Esophagus squamous epithelium (tissue), 5 donors: ENCODE data around the gene CABP1. TPM values are rescaled to one million over a fixed set of nuclear protein-coding genes. Genes with fewer than 3 reads are reported as not detected.
"Not testable (repeated sequence)": the region's sequence is repeated elsewhere in the genome, so short reads cannot be mapped to it uniquely, and the experiment has no call there.

Experiments used
- DNase-seq: peaks from one replicate; lab custom pipeline; 2025; lab: John Stamatoyannopoulos, UW
- H3K27ac ChIP-seq, 4 donors: fragments of 200-600 bp; sonication (generic); one replicate each; pipeline ENCODE4 v1.5.1; 2016 to 2019; ENCODE audit warnings: mild to moderate bottlenecking in 1 of 4
- H3K27me3 ChIP-seq, 4 donors: fragments of 200-600 bp; sonication (generic); 1 replicate in 3 of 4; 2 replicates in 1 of 4; pipeline versions ENCODE4 v1.5.1 to v1.6.0; 2017 to 2021; ENCODE audit warnings: antibody characterized with exemption in 1 of 4
- H3K36me3 ChIP-seq, 3 donors: fragments of 200-600 bp; sonication (generic); one replicate each; pipeline ENCODE4 v1.5.1; 2016 to 2019
- H3K4me1 ChIP-seq, 3 donors: fragments of 200-600 bp; sonication (generic); one replicate each; pipeline ENCODE4 v1.5.1; 2017 to 2019
- H3K4me3 ChIP-seq, 4 donors: fragments of 200-600 bp; sonication (generic); 1 replicate in 3 of 4; 2 replicates in 1 of 4; pipeline ENCODE4 v1.5.1; 2016 to 2019; ENCODE audit warnings: mild to moderate bottlenecking in 2 of 4, moderate library complexity in 1 of 4
- H3K9me3 ChIP-seq, 3 donors: fragments of 200-600 bp; sonication (generic); one replicate each; pipeline ENCODE4 v1.5.1; 2016 to 2019
- POLR2A ChIP-seq, 4 donors: fragments of 450-650 bp; IDR thresholded peaks; one replicate each; pipeline ENCODE4 v1.6.1; 2017; ENCODE audit warnings: antibody characterized with exemption in 4 of 4, mild to moderate bottlenecking in 4 of 4, moderate library complexity in 3 of 4
- WGBS, 2 donors: methylation state at CpG; one replicate each; pipeline ENCODE4 v1.1.5; 2018; 5-methylcytosine and 5-hydroxymethylcytosine counted together
- intact Hi-C: fragments of 100-400 bp; cut with DNase I; formaldehyde crosslinking; loops from one replicate; pipeline ENCODE4 v1.15.0; 2022
- total RNA-seq, 4 donors: library from RNA; depleted of rRNA; stranded (reverse); fragments of >200 nt; gene quantifications; one replicate each; pipeline ENCODE4 v1.1.0, GENCODE V29; 2016
- TF ChIP-seq, protein P1 (sequence below), 6 experiments: fragments of 450-650 bp in 4 of 6; fragments of 200-600 bp in 2 of 6; sonication (generic) in 2 of 6; IDR thresholded peaks; one replicate each; pipeline ENCODE4 v1.5.1; 2016 to 2019; ENCODE audit warnings: antibody characterized with exemption in 6 of 6, mild to moderate bottlenecking in 4 of 6, moderate library complexity in 4 of 6
- donor health status: DM: yes; HTN: yes; CAD: no.

The CABP1 gene
- total RNA-seq, 4 donors from 2014 or later = 0.19 to 2.4 (median 1.3) TPM

DNA sequence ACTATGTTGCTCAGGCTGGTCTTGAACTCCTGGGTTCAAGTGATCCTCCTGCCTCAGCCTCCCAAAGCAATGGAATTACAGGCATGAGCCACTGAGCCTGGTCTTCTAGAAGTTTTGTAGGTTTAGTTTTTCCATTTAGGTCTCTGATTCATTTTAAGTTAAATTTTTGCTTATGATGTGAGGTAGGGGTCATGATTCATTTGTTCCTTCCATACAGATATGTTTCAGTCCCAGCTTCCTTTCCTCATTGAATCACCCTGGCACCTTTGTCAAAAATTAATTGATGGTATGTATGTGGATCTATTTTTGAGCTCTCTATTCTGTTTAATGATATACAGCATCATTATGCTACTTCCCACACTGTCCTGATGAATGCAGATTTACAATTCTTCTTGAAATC, 25.6 kb upstream of the CABP1 start:
- no peak for TF ChIP-seq POLR2A (IDR thresholded peaks at IDR 0.05)
- TF ChIP-seq, protein P1, sequence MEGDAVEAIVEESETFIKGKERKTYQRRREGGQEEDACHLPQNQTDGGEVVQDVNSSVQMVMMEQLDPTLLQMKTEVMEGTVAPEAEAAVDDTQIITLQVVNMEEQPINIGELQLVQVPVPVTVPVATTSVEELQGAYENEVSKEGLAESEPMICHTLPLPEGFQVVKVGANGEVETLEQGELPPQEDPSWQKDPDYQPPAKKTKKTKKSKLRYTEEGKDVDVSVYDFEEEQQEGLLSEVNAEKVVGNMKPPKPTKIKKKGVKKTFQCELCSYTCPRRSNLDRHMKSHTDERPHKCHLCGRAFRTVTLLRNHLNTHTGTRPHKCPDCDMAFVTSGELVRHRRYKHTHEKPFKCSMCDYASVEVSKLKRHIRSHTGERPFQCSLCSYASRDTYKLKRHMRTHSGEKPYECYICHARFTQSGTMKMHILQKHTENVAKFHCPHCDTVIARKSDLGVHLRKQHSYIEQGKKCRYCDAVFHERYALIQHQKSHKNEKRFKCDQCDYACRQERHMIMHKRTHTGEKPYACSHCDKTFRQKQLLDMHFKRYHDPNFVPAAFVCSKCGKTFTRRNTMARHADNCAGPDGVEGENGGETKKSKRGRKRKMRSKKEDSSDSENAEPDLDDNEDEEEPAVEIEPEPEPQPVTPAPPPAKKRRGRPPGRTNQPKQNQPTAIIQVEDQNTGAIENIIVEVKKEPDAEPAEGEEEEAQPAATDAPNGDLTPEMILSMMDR (IDR thresholded peaks at IDR 0.05) = no peak

DNA sequence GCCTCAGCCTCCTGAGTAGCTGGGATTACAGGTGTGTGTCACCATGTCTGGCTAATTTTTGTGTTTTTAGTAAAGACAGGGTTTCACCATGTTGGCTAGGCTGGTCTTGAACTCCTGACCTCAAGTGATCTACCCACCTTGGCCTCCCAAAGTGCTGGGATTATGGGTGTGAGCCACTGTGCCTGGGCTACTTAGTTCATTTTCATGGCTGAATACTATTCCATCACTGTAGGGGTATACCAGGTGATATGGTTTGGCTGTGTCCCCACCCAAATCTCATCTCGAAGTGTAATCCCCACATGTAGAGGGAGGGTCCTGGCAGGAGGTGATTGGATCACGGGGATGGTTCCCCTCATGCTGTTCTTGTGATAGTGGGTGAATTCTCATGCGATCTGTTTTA, 23.2 kb upstream of the CABP1 start:
- peaks cover 0 to 40% (median 0%) of the 10 kb centered on the region in 4 donors for H3K27me3 ChIP-seq
- H3K27ac ChIP-seq, intact Hi-C loops, H3K36me3 ChIP-seq, H3K4me3 ChIP-seq, DNase-seq, H3K4me1 ChIP-seq, H3K9me3 ChIP-seq: not testable (repeated sequence)
- 75 to 79% methylated on average over 3 of the region's 3 CpGs for WGBS, 2 donors

More for the DNA sequence above, 25.6 kb upstream of the CABP1 start:
- DNase-seq = no peak
- Histone ChIP-seq H3K36me3 (no peaks in the 10 kb centered on the region), H3K4me1 (no peaks in the 10 kb centered on the region), H3K4me3 (no peak overlapping the region), H3K9me3 (no peaks in the 10 kb centered on the region), H3K27me3 (peaks cover 0 to 23% (median 0%) of the 10 kb centered on the region in 4 donors), H3K27ac (no peak overlapping the region)
- intact Hi-C loops = no loop called here

DNA sequence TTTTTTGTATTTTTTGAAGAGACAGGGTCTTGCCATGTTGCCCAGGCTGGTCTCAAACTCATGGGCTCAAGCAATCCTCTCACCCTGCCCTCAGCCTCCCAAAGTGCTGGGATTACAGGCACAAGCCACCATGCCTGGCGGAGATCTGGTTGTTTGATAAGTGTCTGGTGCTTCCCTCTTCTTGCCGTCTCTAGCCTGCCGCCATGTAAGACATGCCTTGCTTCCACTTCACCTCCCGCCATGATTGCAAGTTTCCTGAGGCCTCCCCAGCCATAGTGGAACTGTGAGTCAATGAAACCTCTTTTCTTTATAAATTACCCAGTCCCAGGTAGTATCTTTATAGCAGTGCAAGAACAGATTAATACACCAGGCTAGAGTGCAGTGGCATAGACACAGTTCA, 22.7 kb upstream of the CABP1 start:
- peaks cover 0 to 40% (median 0%) of the 10 kb centered on the region in 4 donors for H3K27me3 ChIP-seq
- H3K9me3 ChIP-seq, H3K27ac ChIP-seq, H3K36me3 ChIP-seq, H3K4me3 ChIP-seq, H3K4me1 ChIP-seq, intact Hi-C loops, DNase-seq: not testable (repeated sequence)
- WGBS, 2 donors = 94 to 97% methylated on average over 4 of the region's 4 CpGs

DNA sequence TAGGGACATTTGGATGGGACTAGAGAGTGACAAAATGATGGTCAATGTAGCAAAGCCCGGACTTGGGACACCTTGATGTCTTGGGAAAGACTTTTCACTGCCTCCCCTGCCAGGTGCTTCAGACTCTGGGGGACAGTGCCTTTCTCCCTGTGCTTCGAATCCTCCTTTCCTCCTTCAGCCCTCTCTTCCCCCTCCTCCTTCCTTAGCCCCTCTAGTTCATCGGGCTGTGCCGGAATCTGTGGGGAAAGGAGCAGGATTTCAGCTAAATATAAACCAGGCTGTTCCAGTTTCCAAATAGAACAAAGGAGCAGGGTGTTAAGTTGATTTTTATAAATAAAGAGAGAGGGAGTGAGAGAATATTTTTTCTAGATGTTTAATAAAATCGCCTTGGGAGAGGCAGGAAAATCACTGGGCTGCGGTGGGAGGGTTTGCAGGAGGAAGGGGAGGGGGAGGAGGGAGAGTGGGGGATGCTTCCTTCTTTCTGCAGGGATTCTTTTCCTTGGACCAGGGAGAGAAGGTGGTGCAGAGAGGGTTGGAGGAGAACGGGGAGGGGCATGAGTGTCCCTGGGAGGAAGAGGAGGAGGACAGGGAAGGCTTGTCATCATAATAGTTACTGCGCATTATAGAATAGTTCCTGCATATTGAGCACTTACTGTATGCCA, 21.3 kb upstream of the CABP1 start:
- Histone ChIP-seq H3K9me3 (no peaks in the 10 kb centered on the region), H3K4me1 (peaks cover 0 to 4% (median 0%) of the 10 kb centered on the region in 3 donors), H3K36me3 (no peaks in the 10 kb centered on the region), H3K27ac (no peak overlapping the region), H3K4me3 (no peak overlapping the region), H3K27me3 (peaks cover 0 to 40% (median 0%) of the 10 kb centered on the region in 4 donors)
- 32 to 35% methylated on average over 8 of the region's 8 CpGs for WGBS, 2 donors
- no peak for TF ChIP-seq POLR2A (IDR thresholded peaks at IDR 0.05)
- TF ChIP-seq, protein P1 (IDR thresholded peaks at IDR 0.05) = no peak
- intact Hi-C loops = no loop called here
- no peak for DNase-seq

DNA sequence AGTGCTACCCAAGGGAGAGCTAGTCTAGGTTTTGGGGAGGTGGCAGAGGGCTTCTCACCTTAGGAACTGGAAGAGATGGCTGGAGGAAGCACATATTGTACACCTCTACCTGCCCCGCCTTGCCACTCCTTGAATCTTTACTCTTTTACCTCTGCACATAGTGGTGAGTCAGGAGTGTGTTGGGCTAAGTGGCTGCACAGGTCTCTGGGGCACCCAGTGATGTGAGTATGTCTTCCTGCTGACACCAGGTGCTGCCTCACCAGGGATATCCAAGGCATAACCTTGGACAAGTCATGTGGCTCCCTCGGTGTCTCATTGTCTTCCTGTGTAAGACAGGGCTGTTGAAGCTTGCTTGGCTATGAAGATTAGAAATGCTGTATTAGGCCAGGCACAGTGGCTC, 19.8 kb upstream of the CABP1 start:
- 50 to 71% methylated on average over 1 of the region's 2 CpGs for WGBS, 2 donors
- no peaks in the 10 kb centered on the region for H3K9me3 ChIP-seq
- H3K27ac ChIP-seq = peak overlapping the region in 1 of 4 donors; percentile 11
- no peak for DNase-seq
- TF ChIP-seq, protein P1 (IDR thresholded peaks at IDR 0.05) = no peak
- TF ChIP-seq POLR2A (IDR thresholded peaks at IDR 0.05) = no peak
- no peak overlapping the region for H3K4me3 ChIP-seq
- peaks cover 0 to 4% (median 0%) of the 10 kb centered on the region in 3 donors for H3K4me1 ChIP-seq
- peaks cover 0 to 40% (median 0%) of the 10 kb centered on the region in 4 donors for H3K27me3 ChIP-seq
- H3K36me3 ChIP-seq = no peaks in the 10 kb centered on the region
- intact Hi-C loops = no loop called here

DNA sequence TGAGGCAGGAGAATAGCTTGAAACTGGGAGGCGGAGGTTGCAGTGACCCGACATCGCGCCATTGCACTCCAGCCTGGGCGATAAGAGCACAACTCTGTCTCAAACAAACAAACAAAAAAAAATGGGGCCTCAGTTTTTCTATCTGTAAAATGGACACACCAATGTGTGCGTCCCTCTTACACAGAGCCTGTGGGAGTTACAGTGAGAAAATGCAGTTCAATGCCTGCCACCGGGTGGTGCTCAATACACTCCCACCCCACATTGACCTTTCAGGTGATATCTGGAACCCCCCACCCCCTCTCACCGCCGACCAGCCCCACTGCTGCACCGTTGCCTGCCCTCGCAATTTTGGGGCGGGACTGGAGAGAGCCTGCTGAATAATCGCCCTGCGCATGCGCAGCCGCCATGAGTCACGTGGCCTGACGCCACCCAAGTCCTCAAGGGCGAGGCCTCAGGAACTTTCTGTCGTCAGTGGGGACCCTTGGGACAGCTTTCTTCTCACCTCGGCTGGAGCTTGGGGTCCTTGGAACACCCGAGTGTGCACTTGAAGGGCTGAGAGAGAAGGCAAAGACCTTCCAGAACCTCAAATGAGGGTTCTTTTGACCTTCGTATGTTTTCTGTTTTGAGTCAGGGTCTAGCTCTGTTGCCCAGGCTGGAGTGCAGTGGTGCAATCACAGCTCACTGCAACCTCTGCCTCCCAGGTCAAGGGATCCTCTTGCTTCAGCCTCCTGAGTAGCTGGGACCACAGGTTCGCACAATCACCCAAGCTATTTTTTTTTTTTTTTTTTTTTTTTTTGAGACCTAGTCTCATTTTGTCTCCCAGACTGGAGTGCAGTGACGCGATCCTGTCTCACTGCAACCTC, 14.6 kb upstream of the CABP1 start:
- no peaks in the 10 kb centered on the region for H3K36me3 ChIP-seq
- 75 to 86% methylated on average over 14 to 17 of the region's 26 CpGs for WGBS, 2 donors
- intact Hi-C loops = no loop called here
- H3K9me3 ChIP-seq = no peaks in the 10 kb centered on the region
- DNase-seq = no peak
- no peak overlapping the region for H3K27ac ChIP-seq
- H3K27me3 ChIP-seq = peaks cover 0 to 11% (median 0%) of the 10 kb centered on the region in 4 donors
- no peaks in the 10 kb centered on the region for H3K4me1 ChIP-seq
- no peak overlapping the region for H3K4me3 ChIP-seq
- TF ChIP-seq, protein P1 (IDR thresholded peaks at IDR 0.05) = peak in 1 of 6 experiments; percentile 31
- TF ChIP-seq POLR2A (IDR thresholded peaks at IDR 0.05) = no peak
